ENCODE results near the gene SV2A. TPM values are rescaled to one million over a fixed set of nuclear protein-coding genes. Genes with fewer than 3 reads are reported as not detected.

The SV2A gene
- polyA plus RNA-seq, 3 donors = 7.5 to 8.2 (median 8.2) TPM

Other genes starting within 250 kb of the SV2A start
- 1 to 10 TPM; 1.9 to 2.5 (median 2.0) TPM for gene FCGR1A, start 135.2 kb downstream of the SV2A start, polyA plus RNA-seq (ENCODE audit: insufficient read length in 3 of 3)
- 10 to 100 TPM; 22.0 to 29.8 (median 27.7) TPM for gene BOLA1, start 18.3 kb downstream of the SV2A start, polyA plus RNA-seq (ENCODE audit: insufficient read length in 3 of 3)
- gene SF3B4, start 10.0 kb upstream of the SV2A start, polyA plus RNA-seq (ENCODE audit: insufficient read length in 3 of 3) = 10 to 100 TPM; 76.5 to 89.7 (median 82.8) TPM
- 10 to 100 TPM; 26.7 to 35.8 (median 31.0) TPM for gene MTMR11, start 19.0 kb upstream of the SV2A start, polyA plus RNA-seq (ENCODE audit: insufficient read length in 3 of 3)
- gene OTUD7B, start 92.9 kb upstream of the SV2A start, polyA plus RNA-seq (ENCODE audit: insufficient read length in 3 of 3) = 10 to 100 TPM; 15.3 to 22.7 (median 17.8) TPM
- 10 to 100 TPM; 62.5 to 77.8 (median 66.7) TPM for gene VPS45, start 149.9 kb upstream of the SV2A start, polyA plus RNA-seq (ENCODE audit: insufficient read length in 3 of 3)
- gene PLEKHO1, start 232.1 kb upstream of the SV2A start, polyA plus RNA-seq (ENCODE audit: insufficient read length in 3 of 3) = 10 to 100 TPM; 45.4 to 59.3 (median 59.0) TPM